A172 (cell line): Measurements from ENCODE around the gene IGFL4. TPM values are rescaled to one million over a fixed set of nuclear protein-coding genes. Genes with fewer than 3 reads are reported as not detected.

Experiments used
- DNase-seq: peaks from one replicate; pipeline ENCODE4 v3.0.0-alpha.2; 2015; ENCODE audit warnings: low spot score
- total RNA-seq: library from RNA; depleted of rRNA; stranded (reverse); fragments of >200 nt; shearing (Covaris generic); gene quantifications from 2 replicates; pipeline ENCODE4 v1.2.3, GENCODE V29; 2014

The IGFL4 gene
- total RNA-seq, 1 experiment from 2014 or later, result not detected

DNA sequence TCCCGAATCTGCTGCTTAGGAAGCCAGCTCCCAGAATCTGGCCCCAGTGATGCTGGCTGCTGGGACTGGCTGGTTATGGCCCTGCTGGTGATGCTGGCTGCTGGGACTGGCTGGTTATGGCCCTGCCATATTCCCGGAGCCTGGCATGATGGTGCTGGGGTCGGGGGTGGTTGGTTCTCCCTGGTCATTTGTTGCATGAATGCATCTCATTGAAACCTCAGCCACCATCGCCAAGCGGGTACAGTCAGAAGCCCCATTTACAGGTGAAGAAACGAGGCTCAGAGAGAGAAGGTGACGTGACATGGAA, 20.0 kb downstream of the IGFL4 start:
- no peak for DNase-seq

DNA sequence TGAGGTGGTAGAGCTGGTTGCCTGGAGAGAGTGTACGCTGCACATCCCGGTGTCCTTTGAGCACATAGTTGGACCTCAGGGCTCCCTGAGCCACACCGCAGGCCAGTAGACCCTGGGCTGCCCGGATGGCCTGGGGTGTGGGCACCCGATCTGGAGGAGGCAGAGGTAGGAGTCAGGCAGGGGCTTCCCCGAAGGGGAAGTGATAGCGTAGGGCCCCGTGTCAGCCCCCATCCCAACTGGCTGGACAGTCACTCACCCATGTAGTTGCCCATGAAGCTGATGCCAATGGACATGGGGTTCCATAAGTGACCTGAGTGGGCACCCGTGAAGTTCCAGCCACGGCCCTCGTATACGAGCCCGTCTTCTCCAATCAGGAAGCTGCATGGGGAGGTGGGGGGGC, 21.5 kb downstream of the IGFL4 start:
- DNase-seq, result no peak

DNA sequence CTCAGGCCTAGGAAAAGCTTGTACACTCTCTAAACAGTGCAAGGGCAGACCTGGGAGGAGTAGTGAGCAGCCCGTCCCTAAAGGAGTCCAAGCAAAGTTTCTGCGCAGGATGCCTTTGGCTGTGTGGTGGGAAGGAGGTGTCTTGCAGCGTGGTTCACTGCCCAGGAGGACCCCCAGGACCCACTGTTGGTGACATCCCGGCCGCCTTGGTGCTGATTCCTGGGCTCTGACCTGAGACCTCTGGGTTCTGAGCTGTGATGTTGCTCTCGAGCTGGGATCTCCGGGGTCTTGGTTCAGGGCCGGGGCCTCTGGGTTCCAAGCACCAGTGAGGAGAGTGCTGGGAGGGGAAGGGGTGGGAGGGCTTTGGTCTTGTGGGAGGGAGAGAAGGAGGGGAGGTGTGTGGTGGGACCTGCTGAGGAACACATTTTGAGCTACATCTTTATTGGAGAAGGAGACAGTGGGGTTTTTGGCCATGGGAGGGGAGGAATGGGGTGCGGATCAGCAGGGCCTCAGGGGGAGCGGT, 22.0 kb downstream of the IGFL4 start:
- no peak for DNase-seq

DNA sequence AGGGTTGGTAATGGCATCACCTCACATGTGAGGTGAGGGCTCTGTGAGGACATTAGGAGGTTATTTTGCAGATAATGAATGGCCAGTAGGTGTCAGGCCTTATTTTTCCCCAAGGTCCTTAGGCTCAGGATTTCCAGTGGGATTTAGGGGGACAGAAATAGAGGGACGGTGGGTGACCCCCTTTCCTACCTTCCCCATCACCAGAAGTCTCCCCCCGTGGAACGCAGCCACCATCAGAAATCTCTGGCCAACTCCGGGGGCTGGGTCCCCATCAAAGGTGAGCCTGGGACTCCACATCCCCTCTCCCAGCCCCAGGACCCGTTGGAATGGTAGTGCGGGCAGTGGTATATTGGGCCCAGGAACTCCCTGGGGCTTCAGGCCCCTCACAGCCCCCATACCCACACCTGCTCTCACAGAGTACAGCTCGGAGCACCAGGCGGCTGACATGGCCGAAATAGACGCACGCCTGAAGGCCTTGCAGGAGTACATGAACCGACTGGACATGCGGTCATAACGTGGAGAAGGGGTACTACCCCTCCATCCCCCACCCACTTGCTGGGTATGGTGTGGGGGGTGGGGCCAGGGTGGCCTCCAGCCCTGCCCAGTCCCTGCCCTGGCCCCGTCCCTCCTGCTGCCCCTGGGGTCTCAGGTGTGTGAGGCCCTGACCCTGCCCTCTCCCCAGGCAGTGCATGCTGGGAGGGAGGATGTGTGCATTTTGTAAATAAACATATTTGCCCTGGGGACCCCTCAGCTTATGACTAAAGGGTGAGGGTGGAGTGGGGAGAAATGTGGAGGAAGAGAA, 22.7 kb downstream of the IGFL4 start:
- no peak for DNase-seq

DNA sequence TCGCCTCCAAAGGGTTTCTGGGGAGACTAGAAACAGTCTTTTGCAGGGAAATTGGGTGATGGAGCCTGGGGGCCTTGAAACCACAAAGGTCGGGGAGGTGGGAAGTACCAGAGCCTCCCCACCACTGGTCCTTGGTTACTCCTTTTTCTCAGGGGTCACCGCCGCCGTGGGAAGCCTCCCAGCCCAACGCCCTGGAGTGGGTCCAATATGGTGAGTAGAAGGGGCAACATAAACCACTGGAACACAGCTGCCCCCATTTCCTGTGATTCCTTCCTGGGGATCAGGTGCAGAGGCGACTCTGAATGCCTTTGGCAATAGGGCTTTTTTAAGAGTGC, 23.7 kb downstream of the IGFL4 start:
- no peak for DNase-seq

DNA sequence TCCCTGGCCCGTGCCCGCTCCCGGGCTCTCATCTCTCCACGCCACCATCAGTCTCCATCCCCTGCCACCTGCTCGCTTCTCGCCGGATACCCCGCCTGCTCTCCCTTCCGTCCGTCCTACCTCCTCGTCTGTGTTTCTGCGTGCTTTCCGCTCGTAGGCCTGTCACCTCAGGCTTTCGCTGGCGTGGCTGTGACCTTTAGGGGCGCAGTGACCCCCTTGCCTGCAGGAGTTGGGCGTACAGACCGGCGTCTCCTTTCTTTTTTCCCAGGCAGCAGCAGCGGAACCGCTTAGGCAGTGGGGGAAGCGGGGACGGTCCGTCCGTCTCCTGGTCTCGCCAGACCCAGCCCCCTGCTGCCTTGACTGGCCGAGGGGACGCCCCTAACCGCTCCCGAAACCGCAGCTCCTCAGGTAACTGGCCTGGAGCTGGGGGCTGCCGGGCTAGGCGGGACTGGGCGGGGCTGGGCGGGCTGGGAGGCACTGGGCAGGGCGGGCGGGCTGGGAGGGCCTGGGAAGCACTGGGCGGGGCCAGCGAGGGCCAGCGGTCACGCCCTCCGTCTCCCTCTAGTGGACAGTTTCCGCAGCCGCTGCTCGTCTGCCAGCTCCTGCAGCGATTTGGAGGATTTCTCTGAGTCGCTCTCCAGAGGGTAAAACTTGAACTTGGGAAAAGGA, 24.2 kb downstream of the IGFL4 start:
- peak; percentile 59 for DNase-seq

DNA sequence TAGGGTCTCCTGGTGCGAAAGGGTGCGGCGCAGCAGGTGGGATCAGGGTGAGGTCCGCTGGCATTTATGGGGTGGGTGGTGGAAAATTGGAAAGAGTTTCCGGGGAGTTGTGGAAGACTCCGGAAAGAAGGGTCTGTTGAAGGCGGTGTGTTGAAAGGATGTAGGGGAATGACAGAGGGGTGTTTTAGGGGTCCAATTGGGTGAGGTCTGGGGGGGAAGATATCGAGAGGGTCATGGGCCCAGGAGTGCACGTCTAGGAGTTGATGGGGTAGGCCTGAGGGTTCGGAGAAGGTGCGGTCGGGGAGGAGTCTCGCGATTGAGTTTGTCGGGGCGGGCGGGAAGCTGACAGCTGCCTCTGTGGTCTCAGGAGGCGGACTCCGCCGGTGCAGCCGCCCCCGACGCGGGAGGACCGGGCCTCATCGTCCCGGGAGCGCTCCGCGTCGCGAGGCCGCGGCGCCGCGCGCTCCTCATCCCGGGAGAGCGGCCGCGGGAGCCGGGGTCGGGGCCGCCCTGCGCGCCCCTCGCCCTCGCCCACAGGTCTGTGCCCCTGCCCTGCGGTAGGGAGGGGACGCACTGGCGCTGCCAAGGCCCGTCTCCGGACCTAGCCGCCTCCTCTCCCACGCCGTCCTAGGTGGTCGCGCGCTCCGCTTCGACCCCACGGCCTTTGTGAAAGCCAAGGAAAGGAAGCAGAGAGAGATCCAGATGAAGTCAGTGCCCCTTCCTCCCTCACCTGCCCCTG, 24.9 kb downstream of the IGFL4 start:
- no peak for DNase-seq

DNA sequence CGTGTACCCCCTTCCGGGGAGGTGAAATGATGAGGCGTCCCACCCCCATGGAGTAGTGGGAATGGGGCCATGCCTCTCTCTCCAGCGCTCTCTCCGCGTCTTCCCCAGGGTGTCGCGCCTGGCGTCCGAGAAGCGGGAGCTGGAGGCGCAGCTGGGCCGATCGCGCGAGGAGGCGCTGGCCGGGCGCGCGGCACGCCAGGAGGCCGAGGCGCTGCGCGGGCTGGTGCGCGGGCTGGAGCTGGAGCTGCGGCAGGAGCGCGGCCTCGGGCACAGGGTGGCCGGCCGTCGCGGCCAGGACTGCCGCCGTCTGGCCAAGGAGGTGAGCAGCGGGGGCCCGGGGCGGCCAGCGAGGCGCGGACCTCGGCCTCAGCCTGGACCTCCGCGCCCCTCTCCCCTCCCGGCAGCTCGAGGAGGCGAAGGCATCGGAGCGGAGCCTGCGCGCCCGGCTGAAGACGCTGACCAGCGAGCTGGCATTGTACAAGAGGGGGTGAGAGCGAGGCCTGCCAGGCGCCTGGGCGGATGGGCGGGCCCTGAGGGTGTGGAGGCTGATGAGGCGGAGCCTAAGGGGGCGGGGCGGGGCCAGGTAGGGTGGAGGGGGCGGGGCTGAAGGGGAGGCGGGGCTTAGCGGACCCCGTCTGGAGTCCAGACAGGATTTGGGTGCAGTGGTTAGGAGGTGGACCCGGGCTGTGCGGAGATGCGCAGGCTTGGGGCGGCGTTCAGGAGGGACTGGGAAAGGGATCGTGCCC, 25.7 kb downstream of the IGFL4 start:
- DNase-seq, result no peak

DNA sequence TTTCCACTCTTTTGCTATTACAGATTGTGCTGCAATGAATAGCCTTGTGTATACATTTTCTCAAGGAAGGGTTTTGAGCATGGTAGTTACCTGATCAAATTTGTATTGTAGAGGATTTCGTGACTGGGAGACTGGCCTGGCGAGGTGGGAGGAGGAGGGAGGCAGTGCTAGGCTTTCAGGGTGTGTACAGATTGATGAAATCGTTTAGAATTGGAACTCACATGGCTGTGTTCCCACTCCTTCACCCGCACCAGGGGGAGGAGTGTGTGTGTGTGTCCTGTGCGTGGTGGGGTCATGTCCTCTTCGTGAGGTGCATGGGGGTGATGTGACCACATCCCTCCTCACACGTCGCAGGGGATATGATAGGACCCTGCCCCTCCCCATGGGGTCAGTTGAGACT, 26.3 kb downstream of the IGFL4 start:
- DNase-seq, result no peak

DNA sequence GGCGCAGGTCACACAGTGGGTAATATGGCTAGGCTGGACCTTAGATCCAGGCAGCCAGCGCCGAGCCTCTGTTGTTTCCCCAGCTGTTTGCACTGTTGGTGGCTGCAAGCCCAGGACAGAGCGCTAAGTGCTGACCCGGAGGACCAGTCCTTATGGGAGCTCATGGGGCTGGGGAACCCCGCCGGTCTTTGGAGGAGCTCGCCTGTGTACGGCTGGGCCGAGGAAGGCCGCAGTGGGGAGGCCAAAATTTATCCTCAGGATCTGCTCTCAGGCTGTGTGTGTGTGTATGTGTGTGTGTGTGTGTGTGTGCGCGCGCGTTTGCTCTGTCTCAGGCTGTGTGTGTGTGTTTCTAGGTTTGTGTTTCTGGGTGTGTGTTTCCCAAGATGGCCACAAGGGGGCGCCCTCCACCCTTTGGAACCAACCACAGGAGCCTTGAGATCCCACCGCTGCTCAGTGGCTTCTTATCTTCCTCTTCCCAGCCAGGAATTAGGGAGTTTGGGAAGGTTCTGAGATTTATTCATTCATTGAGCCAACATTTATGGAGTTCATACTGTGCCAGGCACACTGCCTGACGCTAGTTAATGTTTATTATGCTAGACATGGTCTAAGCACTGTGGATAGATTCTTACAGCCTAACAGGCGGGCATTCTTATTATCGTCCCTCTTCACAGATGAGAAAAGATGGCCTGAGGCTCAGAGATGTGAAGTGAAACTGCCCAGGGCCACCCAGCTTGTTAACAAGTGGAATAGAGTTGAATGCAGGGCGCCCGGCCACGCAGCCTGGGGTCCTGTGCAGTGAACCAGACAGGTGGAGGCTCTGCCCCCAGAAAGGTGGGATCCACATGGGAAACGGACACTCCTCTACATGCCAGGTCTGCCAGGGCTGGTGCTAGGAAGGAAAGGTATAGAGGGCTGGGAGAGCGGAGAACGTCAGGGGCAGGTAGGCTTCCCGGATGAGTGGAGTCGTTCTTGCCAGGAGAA, 31.0 kb downstream of the IGFL4 start:
- peak; percentile 48 for DNase-seq

DNA sequence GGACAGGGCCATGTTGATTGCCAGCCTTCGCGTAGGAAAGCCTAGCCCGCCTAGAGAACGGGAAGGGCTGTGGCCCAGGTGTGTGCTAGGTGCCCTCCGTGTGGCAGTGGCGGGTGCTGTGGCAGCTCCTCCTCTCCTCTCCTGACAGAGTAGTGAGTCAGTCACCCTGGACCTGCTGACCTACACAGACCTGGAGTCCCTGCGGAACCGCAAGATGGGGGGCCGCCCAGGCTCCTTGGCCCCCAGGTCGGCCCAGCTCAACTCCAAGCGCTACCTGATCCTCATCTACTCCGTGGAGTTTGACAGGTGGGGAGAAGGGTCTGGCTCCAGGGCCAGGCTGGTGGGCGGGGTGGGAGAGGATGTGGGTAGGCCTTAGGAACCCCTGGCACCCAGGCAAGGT, 34.4 kb downstream of the IGFL4 start:
- DNase-seq, result no peak

DNA sequence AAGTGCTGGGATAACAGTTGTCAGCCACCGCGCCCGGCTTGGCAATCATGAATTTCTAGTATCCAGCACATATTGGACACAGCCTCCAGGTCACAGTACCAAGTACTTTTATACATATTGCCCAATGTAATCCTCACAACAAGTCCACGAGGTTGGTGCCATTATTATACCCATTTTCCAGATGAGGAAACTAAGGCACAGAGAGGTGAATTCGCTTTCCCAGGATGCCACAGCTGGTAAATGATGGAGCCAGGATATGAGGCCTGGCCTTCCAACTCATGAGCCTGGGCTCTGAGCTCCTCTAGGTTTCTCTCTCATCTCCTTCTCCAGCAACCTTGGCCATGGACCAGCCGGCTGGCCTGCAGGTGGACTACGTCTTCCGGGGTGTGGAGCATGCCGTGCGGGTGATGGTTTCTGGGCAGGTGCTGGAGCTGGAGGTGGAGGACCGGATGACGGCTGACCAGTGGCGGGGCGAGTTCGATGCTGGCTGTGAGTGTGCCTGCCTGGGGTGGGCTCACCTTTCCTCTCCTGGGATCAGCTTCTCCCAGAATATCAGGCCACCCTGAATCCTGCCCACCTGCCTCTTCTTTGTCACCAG, 38.0 kb downstream of the IGFL4 start:
- DNase-seq, result no peak

DNA sequence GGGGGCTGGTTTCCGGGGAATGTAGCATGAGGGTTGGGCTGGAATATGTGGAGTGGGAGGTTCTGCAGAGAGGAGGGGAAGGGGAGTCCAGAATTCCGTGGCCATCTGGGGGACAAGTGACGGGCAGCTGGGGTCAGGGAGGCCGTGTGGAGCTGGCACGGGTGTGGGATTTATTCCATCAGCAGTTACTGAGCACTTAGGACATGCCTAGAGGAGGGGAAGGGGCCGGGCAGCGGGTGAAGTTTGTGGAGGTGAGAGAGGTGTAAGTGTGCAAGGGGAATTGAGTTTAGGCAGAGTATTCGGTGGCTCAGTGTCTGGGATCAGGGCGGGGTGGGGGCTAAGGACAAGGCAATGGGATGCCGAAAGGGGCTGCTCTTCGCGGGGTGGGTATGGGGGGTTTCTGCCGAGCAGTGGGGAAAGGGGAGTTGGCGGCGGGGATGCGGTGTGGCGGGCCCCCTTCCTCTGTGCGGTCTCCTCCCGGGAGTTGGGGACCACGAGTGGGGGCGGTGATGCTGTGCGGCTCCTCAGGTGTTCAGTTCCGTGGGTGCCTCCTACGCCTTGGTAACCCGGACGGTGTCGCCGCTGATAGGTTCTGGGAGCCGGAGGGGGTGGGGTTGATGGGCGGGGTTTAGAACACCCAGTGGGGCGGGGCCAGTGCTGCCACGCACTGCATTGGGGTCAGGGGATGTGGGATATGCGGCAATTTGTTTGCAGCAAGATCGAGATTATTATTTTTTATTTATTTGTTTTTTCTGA, 40.1 kb downstream of the IGFL4 start:
- DNase-seq, result no peak

DNA sequence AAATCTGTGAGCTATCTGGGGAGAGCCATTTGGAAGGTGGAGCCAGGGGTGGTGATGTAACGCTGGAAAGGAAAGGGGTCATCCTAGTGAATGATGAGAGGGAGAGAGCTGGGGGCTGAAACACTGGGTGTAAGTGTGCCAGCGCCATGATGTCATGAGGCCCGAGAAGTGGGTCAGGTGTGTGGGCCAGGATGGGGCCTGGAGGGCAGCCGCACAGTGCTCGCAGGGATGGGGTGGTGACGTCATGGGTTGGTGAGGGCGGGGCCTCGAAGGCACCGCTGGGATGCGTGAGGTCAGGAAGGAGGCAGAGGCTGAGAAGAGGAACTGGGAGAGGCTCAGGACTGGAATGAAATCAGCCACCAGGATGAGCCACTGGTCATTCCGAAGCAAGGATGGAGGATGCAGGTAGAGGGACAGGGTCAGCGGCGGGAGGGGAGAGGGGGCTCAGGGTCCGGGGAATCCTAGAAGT, 41.1 kb downstream of the IGFL4 start:
- DNase-seq, result no peak

DNA sequence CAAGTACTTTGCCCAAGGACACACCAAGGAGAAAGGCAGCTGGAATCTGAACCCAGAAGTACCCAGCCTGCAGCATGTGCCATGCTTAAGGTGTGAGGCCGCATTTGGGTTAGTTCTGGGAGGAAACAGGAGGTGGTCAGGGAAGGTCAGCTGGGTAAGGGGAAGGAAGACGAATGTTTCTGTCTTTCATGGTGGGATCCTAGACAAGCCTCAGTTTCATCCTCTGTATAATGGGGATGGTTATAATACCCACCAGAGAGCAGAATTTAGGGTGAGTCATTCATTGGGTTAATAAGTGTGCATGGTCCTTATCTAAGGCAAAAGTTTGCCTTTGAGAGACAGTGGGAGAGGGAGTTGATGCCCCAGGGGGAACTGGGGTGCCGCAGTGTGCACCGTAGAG, 42.0 kb downstream of the IGFL4 start:
- no peak for DNase-seq

DNA sequence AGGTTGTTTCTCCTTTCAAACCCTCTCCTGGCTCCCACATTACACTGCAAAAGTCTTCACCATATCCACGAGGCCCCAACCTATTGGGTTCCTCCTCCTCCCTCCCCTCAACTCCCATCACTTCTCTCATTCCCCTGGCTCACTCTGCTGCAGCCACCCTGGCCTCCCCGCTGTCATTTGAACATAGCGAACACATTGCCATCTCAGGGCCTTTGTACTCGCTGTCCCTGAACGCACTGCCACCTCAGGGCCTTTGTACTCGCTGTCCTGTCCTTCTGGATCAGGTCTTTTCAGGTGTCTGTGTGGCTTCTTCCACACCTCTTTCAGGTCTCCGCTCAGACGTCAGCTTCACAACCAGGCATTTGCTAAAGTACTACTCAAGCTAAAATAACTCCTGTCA, 43.9 kb downstream of the IGFL4 start:
- no peak for DNase-seq

DNA sequence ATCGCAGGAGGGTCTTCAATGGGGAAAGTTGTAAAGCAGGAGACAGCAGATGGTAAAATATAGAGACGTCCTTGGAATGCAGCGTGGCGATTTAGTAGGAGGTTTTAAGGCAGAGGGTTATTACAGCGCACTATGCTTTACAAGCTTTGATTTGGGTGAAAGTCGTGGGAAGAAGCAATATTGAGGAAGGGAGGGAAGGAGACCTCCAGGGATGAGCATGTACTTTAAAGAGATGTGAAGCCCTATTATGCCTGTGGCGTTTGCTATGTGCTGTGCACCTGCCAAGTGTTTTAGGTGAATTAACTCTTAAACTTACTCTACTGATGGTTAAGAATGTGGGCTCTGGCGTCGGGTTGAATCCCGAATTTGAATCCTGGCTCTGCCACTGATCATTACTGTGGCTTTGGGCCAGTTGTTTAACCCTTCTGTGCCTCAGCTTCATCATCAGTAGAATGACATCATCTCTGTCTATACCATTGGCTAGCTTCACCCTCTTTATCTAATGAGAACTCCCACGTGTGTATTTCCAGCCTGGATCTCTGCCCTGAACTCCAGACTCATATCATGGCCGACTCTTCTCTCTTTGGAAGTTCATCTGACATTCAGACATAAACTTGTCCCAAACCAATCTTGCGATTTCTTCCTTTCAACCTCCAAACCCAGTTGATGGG, 45.0 kb downstream of the IGFL4 start:
- peak; percentile 10 for DNase-seq

DNA sequence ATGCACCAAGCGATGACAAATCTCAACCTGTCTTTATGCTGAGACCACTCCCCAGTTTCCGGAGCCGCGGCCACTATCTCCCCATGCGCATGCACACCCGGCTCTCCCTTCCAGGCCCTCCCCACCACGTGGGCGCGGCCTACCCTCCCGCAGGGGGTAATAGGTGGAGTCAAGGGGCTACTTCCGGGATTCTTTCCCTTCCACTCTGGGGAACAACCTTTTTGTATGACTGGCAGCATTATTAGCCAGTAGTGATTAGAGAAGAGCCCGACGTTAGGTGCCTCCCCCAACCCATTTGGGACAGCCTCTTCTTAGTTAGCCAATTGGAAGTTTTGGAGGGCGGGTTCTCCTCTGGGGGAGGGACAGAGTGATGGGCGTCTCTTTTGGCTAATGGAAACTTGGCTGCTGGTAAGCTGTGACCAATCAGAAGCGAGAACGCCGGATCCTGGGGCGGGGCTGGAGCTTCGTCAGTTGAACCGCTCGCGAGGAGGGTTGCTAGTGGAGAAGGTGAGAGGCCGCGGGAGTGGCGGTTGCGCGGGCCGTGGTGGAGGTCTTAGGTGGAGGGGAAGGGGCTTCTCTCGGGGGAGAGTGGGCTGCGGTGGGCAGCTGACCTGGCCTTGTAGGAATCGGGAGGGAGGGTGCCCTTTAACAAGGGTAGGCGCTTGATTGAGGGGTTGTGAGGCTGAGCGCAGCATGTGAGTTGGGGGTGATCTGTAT, 45.6 kb downstream of the IGFL4 start, which contains the start of gene CCDC61:
Gene CCDC61 (plus strand): TSS at position 470 of the 717 bp plus-strand sequence. CDS start 7,552 bp downstream, outside the sequence.
- peak; percentile 98 for DNase-seq
